Kidney glomerular epithelial cell (primary cell): ENCODE results near the gene UBTD2.

Source experiments
- DNase-seq: peaks from one replicate; lab custom pipeline; 2025; lab: John Stamatoyannopoulos, UW

Gene UBTD2

GRCh38 chr5:172194985-172195774 is 88.4 kb downstream of the UBTD2 start:
- DNase-seq, result no peak

DNA sequence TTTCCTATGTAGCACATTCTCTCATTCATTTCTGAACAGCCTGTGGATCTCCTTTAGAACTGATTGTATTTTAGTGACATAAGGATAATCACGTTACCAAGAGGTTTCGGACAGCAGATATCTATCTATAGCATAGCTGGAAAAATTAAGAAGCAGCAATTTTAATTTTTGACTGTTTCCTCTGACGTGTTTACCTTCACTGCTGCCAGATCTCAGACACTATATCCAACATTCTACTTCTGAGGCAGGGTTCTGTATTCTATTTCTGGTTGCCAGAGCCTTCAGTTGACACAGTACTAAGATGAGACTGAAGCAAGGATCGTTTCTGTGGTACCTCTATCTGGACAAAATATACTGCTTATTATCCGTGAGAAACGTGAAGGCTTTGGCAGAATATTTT is 89.7 kb downstream of the UBTD2 start, which contains the start of gene EFCAB9:
Gene EFCAB9 (plus strand): TSS at position 301 of the 400 bp plus-strand sequence. CDS start 1 bp downstream, at position 302.
- DNase-seq, result no peak

- DNase-seq, result no peak
Measured at GRCh38 chr5:172189693-172190296, 93.8 kb downstream of the UBTD2 start.

GRCh38 chr5:172188893-172189692 is 94.5 kb downstream of the UBTD2 start:
- DNase-seq, result no peak

- DNase-seq, result peak; percentile 75
Measured at GRCh38 chr5:172188033-172188892, 95.3 kb downstream of the UBTD2 start, which contains the start of gene STK10. STK10 (minus strand) TSS chr5:172188224; CDS start chr5:172188042, 182 bp downstream.

GRCh38 chr5:172187118-172188032 is 96.2 kb downstream of the UBTD2 start:
- peak; percentile 51 for DNase-seq

- DNase-seq, result no peak
Measured at GRCh38 chr5:172186114-172186695, 97.4 kb downstream of the UBTD2 start.

DNA sequence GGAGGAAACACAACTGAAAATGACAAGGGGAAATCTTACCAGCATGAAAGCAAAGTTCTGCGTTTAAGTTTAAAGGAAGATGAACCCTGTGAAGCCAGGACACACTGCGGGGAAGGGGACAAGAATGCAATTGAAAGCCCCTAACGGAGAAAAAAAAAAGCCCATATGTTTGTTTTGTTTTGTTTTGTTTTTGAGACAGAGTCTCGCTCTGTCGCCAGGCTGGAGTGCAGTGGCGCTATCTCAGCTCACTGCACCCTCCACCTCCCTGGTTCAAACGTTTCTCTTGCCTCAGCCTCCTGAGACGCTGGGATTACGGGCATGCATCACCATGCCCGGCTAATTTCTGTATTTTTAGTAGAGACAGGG is 98.5 kb downstream of the UBTD2 start:
- DNase-seq, result no peak

DNA sequence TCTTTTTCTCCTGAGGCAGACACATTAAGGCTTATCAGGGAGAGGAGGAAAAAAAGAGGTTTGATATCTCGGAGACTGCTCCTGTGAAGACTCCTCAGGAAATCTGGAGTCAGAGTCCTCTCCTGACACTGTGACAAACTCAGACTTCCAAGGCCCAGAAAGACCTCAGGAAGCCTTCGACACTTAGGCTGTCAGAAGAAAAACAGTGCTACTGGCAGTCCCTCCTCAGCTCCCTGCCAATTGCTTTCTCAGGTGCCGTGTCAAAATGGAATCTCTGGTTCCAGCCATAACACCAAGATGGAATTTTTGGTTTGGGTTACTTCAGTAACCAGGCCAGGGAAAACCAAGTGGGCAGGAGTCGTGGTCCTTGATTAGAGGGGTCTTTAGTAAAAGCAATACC is 99.7 kb downstream of the UBTD2 start:
- DNase-seq, result no peak

GRCh38 chr5:172182291-172182690 is 101.3 kb downstream of the UBTD2 start:
- no peak for DNase-seq

DNA sequence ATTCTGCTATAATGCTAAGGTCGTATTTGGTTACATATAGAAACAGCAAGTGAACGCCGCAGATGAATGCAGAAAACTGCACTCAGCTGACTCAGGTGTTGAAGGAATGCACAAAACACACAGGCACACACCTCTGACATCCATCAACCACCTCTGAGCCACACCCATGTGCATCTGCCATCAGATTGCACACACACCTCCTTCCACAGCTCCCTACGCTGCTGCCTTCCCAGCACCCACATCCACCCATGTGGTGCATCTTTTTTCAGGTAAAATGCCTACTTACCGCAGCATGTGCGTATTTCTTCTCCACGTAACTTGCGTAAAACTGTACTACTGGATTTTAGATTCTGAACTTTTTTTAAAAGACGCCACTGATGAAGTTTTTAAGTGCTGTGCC is 102.6 kb downstream of the UBTD2 start:
- no peak for DNase-seq

DNA sequence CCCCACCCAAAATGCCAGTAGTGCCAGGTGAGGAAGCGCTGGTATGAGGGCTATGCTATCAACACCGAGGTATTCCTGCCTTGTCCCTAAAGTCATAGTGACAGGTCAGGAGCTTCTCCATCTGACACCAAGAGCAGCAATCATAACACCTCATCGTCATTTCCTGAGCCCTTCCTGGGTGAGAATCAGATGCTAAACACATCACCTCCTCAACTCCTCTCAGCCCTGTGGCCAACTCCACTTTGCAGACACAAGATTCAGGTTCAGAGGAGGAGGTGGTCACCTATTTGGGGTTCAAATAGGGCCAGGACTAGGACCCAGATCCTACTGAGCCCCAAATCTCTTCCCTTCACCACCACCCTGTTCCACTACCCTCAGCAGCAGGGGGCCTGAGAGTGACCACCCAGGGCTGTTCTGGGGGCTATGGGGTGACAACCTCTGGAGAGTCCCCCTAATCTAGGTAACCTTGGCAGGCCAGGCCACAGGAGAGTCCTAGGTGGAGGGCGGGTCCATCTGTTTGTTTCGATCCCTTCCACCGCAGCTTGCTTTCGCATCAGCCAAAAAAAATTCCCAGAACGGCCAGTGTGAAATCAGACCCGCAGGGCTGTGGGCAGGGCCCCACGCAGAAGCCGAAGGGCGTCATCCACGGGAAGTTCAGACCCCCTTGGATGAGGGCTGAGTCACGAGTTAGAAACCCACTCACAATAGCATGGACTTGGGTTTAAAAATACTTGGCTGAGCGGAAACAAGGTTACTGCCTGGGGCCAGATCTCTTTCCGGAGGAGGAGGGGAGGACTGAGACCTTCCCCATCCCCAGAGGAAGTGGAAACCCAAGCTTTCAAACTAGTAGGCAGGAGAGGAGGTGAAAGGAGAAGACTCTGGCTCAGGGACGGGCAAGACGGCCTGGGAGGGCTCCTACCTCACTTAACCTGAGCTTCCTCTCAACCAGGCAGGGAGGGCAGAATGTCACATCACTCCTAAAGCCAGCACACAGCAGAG is 104.3 kb downstream of the UBTD2 start:
- DNase-seq, result no peak

GRCh38 chr5:172178301-172178987 is 105.1 kb downstream of the UBTD2 start:
- DNase-seq, result no peak

DNA sequence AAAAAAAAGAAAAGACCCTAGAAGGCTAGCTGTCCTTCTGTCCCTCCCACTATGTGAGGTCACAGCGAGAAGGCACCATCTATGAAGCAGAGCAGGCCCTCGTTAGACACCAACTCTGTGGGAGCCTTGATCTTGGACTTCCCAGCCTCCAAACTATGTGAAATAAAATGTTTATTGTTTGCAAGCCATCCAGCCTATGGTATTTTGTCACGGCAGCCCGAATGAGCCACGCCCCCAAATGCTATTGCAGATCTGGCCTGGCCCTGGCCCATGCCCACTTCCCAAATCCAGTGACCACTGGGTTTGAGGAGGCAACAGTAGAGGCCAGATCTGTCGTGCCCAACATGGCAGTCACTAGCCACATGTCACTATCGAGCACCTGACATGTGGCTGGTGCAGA is 106.4 kb downstream of the UBTD2 start:
- DNase-seq, result no peak

DNA sequence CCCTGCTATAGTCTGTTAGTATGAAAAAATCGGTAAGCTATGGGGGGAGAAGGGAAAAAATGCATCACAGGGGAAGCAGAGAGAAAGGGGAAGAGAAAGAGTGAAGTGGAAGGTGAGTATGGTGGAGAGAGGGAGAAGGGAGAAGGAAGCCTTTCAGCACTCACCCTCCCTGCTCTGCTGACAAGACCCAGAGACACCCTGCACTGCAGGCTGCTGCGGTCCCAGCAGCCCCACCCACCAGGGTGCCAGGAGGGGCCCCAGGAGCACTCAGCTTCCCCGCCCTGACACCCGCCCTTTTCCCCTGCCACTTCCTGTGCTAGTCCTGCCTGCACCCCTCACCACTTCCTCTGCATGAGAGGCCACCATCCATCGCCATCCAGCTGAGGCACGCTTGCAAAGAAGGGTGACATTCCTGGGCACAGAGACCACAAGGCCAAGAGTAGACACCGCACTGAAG is 108.3 kb downstream of the UBTD2 start:
- DNase-seq, result no peak

DNA sequence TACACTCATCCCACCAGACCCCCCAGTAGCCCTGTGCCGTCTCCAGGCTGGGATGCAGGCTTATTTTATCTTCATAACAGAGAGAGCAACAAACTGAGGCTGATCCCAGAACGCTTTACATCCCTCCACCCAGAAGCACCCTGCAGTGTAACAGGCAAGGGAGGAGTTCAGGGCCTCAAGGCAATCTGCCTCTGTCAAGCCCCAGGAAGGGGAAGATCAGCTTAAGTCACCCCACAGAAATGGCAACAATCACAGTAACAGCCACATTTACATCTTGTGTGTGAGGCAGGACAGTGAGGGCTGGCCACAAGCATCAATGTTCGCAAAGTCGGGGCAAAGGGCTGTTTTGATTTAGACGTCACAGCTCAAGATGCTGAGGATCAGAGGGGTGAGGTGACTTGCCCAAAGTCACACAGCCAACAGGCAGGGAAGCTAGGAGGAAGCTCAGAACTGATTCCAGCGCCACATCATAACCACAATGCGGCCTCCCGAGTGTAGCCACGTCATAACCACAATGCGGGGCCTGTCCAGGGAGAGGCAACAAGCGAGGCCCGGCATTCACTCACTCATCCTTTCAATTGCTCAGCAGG is 109.9 kb downstream of the UBTD2 start:
- no peak for DNase-seq

- no peak for DNase-seq
Measured at GRCh38 chr5:172172912-172173563, 110.5 kb downstream of the UBTD2 start.
